GM12873 (cell line): Measurements from ENCODE around the gene HSPA2.

ENCODE experiments used
- CTCF ChIP-seq: IDR thresholded peaks from 2 replicates; pipeline ENCODE4 v1.5.1; 2012; ENCODE audit warnings: low read depth, mild to moderate bottlenecking, moderate library complexity, low read length, control low read depth; ENCODE audit not compliant: insufficient read depth; ENCODE audit errors: missing control alignments

The HSPA2 gene

GRCh38 chr14:64573109-64573508, 32.6 kb downstream of the HSPA2 start:
- TF ChIP-seq CTCF: no peak

GRCh38 chr14:64574371-64575107, 34.0 kb downstream of the HSPA2 start:
- TF ChIP-seq CTCF: no peak

GRCh38 chr14:64577211-64577610, 36.7 kb downstream of the HSPA2 start:
- TF ChIP-seq CTCF: no peak

GRCh38 chr14:64580467-64580866, 39.9 kb downstream of the HSPA2 start:
- no peak for TF ChIP-seq CTCF

GRCh38 chr14:64581363-64581762, 40.8 kb downstream of the HSPA2 start:
- no peak for TF ChIP-seq CTCF

GRCh38 chr14:64581817-64582216, 41.3 kb downstream of the HSPA2 start:
- TF ChIP-seq CTCF: no peak

- TF ChIP-seq CTCF: no peak
Observed at GRCh38 chr14:64584190-64584589, 43.6 kb downstream of the HSPA2 start.

GRCh38 chr14:64591809-64592208, 51.3 kb downstream of the HSPA2 start:
- TF ChIP-seq CTCF: no peak
